NCI-H1092 treated with DMSO at 0.1 percent for 48 hours (cell line): ENCODE measurements around the gene KRT5.

Experiments used
- DNase-seq: peaks from one replicate; lab custom pipeline; 2025; lab: John Stamatoyannopoulos, UW

KRT5 gene

GRCh38 chr12:52519826-52520662 is at the start of gene KRT5:
TSS of gene KRT5 (minus strand) at chr12:52520394. CDS start at chr12:52520296, 98 bp downstream.
- no peak for DNase-seq

- no peak for DNase-seq
Measured at GRCh38 chr12:52568111-52568510, 47.9 kb upstream of the KRT5 start.

- DNase-seq: no peak
Measured at GRCh38 chr12:52566847-52567291, 46.7 kb upstream of the KRT5 start.

GRCh38 chr12:52564582-52564981 is 44.4 kb upstream of the KRT5 start:
- DNase-seq: no peak

- DNase-seq: no peak
Measured at GRCh38 chr12:52561880-52562449, 41.8 kb upstream of the KRT5 start.

GRCh38 chr12:52559979-52560378 is 39.8 kb upstream of the KRT5 start:
- no peak for DNase-seq

- DNase-seq: no peak
Measured at GRCh38 chr12:52558781-52559445, 38.7 kb upstream of the KRT5 start.

- DNase-seq: no peak
Measured at GRCh38 chr12:52557476-52557875, 37.3 kb upstream of the KRT5 start.

GRCh38 chr12:52555577-52555976 is 35.4 kb upstream of the KRT5 start:
- no peak for DNase-seq

- DNase-seq: no peak
Measured at GRCh38 chr12:52552681-52553195, 32.5 kb upstream of the KRT5 start, which contains the start of gene KRT71. TSS of gene KRT71 (minus strand) at chr12:52553145. CDS start at chr12:52553077, 68 bp downstream.

- no peak for DNase-seq
Measured at GRCh38 chr12:52552055-52552454, 31.9 kb upstream of the KRT5 start.

- no peak for DNase-seq
Measured at GRCh38 chr12:52551216-52551865, 31.1 kb upstream of the KRT5 start.

GRCh38 chr12:52546126-52546525 is 25.9 kb upstream of the KRT5 start:
- no peak for DNase-seq

GRCh38 chr12:52543985-52544883 is 24.0 kb upstream of the KRT5 start:
- DNase-seq: no peak

- DNase-seq: no peak
Measured at GRCh38 chr12:52542785-52543318, 22.7 kb upstream of the KRT5 start.

GRCh38 chr12:52542157-52542556 is 22.0 kb upstream of the KRT5 start:
- DNase-seq: no peak

GRCh38 chr12:52541709-52542108 is 21.5 kb upstream of the KRT5 start:
- no peak for DNase-seq

GRCh38 chr12:52540531-52540930 is 20.3 kb upstream of the KRT5 start:
- no peak for DNase-seq

GRCh38 chr12:52539821-52540173 is 19.6 kb upstream of the KRT5 start:
- no peak for DNase-seq

- DNase-seq: peak; percentile 70
Measured at GRCh38 chr12:52539083-52539820, 19.1 kb upstream of the KRT5 start.
